Measurements from ENCODE around the gene MEGF8.
"Not testable (repeated sequence)": the region's sequence is repeated elsewhere in the genome, so short reads cannot be mapped to it uniquely, and the experiment has no call there.

MEGF8 gene

GRCh38 chr19:42311657-42312056 lies 13.8 kb upstream of the MEGF8 start:
- no peak for DNase-seq

- DNase-seq, result no peak
These were observed 13.1 kb upstream of the MEGF8 start for GRCh38 chr19:42312370-42312769.

- no peak for DNase-seq
These were observed 12.2 kb upstream of the MEGF8 start, which contains the start of gene TMEM145 for GRCh38 chr19:42313096-42313839. TSS of gene TMEM145 (plus strand) at chr19:42313309. CDS start at chr19:42313377, 68 bp downstream.

- no peak for DNase-seq
These were observed 11.3 kb upstream of the MEGF8 start for GRCh38 chr19:42313840-42314755.

- DNase-seq, result no peak
These were observed 10.4 kb upstream of the MEGF8 start for GRCh38 chr19:42315024-42315423.

GRCh38 chr19:42316223-42317211 lies 8.9 kb upstream of the MEGF8 start:
- no peak for DNase-seq

GRCh38 chr19:42317535-42317934 lies 7.9 kb upstream of the MEGF8 start:
- DNase-seq, result no peak

GRCh38 chr19:42322305-42322704 lies 3.1 kb upstream of the MEGF8 start:
- DNase-seq, result no peak

- no peak for DNase-seq
These were observed 2.0 kb upstream of the MEGF8 start for GRCh38 chr19:42323473-42323851.

- no peak for DNase-seq
These were observed 1.4 kb upstream of the MEGF8 start for GRCh38 chr19:42323852-42324654.

GRCh38 chr19:42324655-42325307 lies 654 bp upstream of the MEGF8 start:
- no peak for DNase-seq

- DNase-seq, result peak in 1 of 2 donors; percentile 51
These were observed 699 bp downstream of the MEGF8 start for GRCh38 chr19:42325896-42326771.

- no peak for DNase-seq
These were observed 1.5 kb downstream of the MEGF8 start for GRCh38 chr19:42326969-42327368.

- DNase-seq, result no peak
These were observed 1.9 kb downstream of the MEGF8 start for GRCh38 chr19:42327381-42327780.

- no peak for DNase-seq
These were observed 2.7 kb downstream of the MEGF8 start for GRCh38 chr19:42328106-42328505.

- no peak for DNase-seq
These were observed 3.4 kb downstream of the MEGF8 start for GRCh38 chr19:42328854-42329253.

GRCh38 chr19:42330241-42330711 lies 4.8 kb downstream of the MEGF8 start:
- no peak for DNase-seq

- DNase-seq, result not testable (repeated sequence)
These were observed 5.9 kb downstream of the MEGF8 start for GRCh38 chr19:42331333-42331732.

- DNase-seq, result no peak
These were observed 6.6 kb downstream of the MEGF8 start for GRCh38 chr19:42332059-42332458.

- DNase-seq, result no peak
These were observed 7.6 kb downstream of the MEGF8 start for GRCh38 chr19:42333018-42333417.
